ENCODE results near the gene UNC79.

UNC79 gene

DNA sequence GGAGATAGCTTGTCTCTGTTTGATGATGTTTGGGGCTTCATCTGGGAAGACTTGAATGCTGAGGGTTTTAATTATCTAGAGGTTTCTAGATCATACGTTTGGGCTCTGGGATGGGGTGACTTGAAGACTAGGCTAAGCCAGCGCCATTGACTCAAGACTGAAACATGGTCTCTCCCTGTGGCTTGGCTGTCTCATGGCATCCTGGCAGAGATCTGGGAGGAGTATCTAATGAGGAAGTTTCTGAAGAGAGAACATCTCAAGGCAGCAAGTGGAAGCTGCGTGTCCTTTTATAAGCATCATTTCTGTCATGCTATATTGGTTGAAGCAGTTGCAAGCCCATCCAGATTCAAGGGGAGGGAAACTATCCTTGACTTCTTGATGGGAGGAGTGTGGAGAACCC, 104.8 kb downstream of the UNC79 start:
- Histone ChIP-seq H3K4me3 (ENCODE audit: insufficient read length, low read depth) (no peak overlapping the region), H3K9ac (ENCODE audit: insufficient read length, low read depth) (no peak overlapping the region), H3K4me1 (ENCODE audit: insufficient read depth, insufficient read length) (no peaks in the 10 kb centered on the region), H3K36me3 (ENCODE audit: insufficient read depth, insufficient read length, low read length) (no peaks in the 10 kb centered on the region), H3K9me3 (ENCODE audit: insufficient read depth, low read length) (no peaks in the 10 kb centered on the region), H3K27me3 (ENCODE audit: insufficient read depth, insufficient read length) (no peaks in the 10 kb centered on the region)
- TF ChIP-seq SUZ12 (IDR thresholded peaks at IDR 0.05; ENCODE audit: extremely low read depth, insufficient read depth, insufficient read length), result no peak
- DNase-seq (ENCODE audit: low read depth, low spot score), result no peak

DNA sequence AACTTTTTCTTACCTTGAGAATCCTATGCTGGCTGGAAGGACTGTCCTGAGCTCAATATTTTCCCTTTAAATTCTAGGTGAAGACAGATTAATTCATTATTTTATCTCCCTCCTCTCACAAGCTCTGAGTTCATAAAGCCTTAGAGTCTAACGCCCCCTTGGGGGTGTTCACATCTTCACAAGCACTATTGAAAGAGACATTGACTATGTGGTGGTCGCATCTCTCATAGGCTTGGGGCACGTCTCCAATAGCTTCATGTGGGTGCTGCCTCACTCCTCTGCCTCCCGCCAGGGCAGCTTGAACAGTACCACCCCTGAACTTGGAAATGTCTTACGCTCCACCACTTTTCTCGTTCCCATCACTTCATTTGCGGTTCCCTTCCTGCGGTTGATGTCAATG, 106.2 kb downstream of the UNC79 start:
- DNase-seq (ENCODE audit: low read depth, low spot score), result peak; percentile 20
- Histone ChIP-seq H3K27me3 (ENCODE audit: insufficient read depth, insufficient read length) (no peaks in the 10 kb centered on the region), H3K4me1 (ENCODE audit: insufficient read depth, insufficient read length) (no peaks in the 10 kb centered on the region), H3K9ac (ENCODE audit: insufficient read length, low read depth) (no peak overlapping the region), H3K36me3 (ENCODE audit: insufficient read depth, insufficient read length, low read length) (no peaks in the 10 kb centered on the region), H3K4me3 (ENCODE audit: insufficient read length, low read depth) (no peak overlapping the region), H3K9me3 (ENCODE audit: insufficient read depth, low read length) (no peaks in the 10 kb centered on the region)
- TF ChIP-seq YY1 (IDR thresholded peaks at IDR 0.05; ENCODE audit: insufficient read depth, insufficient read length) (no peak), ZNF274 (IDR thresholded peaks at IDR 0.05; ENCODE audit: low read depth, low read length) (no peak), SUZ12 (IDR thresholded peaks at IDR 0.05; ENCODE audit: extremely low read depth, insufficient read depth, insufficient read length) (no peak)

DNA sequence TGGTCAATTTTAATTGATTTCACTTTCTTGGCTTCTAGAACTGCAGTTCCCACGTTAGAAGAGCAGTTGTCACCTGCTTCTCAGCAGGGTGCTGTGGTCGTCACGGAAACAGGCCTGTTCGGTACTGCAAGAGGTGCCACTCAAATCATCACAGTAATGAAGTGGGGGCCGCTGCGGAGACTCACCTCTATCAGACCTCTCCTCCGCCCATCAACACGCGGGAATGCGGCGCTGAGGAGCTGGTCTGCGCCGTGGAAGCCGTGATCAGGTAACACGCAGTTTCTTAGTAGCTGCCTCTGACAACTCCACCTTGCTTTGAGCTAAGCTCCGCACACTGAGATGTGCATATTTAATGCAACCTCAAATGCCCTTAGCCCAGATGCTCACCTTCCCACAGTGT, 107.2 kb downstream of the UNC79 start:
- Histone ChIP-seq H3K36me3 (ENCODE audit: insufficient read depth, insufficient read length, low read length) (no peaks in the 10 kb centered on the region), H3K4me1 (ENCODE audit: insufficient read depth, insufficient read length) (no peaks in the 10 kb centered on the region), H3K9me3 (ENCODE audit: insufficient read depth, low read length) (no peaks in the 10 kb centered on the region), H3K9ac (ENCODE audit: insufficient read length, low read depth) (no peak overlapping the region), H3K4me3 (ENCODE audit: insufficient read length, low read depth) (no peak overlapping the region), H3K27me3 (ENCODE audit: insufficient read depth, insufficient read length) (no peaks in the 10 kb centered on the region)
- TF ChIP-seq ZNF274 (IDR thresholded peaks at IDR 0.05; ENCODE audit: low read depth, low read length), result no peak
- no peak for TF ChIP-seq YY1 (IDR thresholded peaks at IDR 0.05; ENCODE audit: insufficient read depth, insufficient read length)
- TF ChIP-seq SUZ12 (IDR thresholded peaks at IDR 0.05; ENCODE audit: extremely low read depth, insufficient read depth, insufficient read length), result no peak
- DNase-seq (ENCODE audit: low read depth, low spot score), result no peak

DNA sequence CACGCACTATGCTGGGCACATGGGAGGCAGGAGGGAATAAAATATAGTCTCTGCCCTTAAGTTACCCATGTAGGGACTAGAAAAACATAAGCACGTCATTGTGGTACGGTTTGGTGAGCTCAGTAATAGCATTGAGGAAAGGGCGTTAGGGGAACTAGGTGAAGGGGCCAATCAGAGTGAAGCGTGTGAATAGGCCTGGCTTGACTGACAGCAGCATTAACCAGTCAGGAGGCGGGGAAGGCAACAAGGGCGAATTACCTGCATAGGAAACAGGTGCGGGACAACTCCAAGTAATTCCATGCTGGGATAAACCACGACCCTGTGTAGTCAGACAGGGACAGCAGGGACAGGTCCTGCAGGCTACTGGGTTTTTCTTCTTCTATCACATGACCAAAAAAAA, 107.7 kb downstream of the UNC79 start:
- Histone ChIP-seq H3K4me3 (ENCODE audit: insufficient read length, low read depth) (no peak overlapping the region), H3K27me3 (ENCODE audit: insufficient read depth, insufficient read length) (no peaks in the 10 kb centered on the region), H3K9ac (ENCODE audit: insufficient read length, low read depth) (no peak overlapping the region), H3K9me3 (ENCODE audit: insufficient read depth, low read length) (no peaks in the 10 kb centered on the region), H3K36me3 (ENCODE audit: insufficient read depth, insufficient read length, low read length) (no peaks in the 10 kb centered on the region), H3K4me1 (ENCODE audit: insufficient read depth, insufficient read length) (no peaks in the 10 kb centered on the region)
- peak; percentile 6 for DNase-seq (ENCODE audit: low read depth, low spot score)
- TF ChIP-seq SUZ12 (IDR thresholded peaks at IDR 0.05; ENCODE audit: extremely low read depth, insufficient read depth, insufficient read length) (no peak), YY1 (IDR thresholded peaks at IDR 0.05; ENCODE audit: insufficient read depth, insufficient read length) (no peak), ZNF274 (IDR thresholded peaks at IDR 0.05; ENCODE audit: low read depth, low read length) (no peak)

DNA sequence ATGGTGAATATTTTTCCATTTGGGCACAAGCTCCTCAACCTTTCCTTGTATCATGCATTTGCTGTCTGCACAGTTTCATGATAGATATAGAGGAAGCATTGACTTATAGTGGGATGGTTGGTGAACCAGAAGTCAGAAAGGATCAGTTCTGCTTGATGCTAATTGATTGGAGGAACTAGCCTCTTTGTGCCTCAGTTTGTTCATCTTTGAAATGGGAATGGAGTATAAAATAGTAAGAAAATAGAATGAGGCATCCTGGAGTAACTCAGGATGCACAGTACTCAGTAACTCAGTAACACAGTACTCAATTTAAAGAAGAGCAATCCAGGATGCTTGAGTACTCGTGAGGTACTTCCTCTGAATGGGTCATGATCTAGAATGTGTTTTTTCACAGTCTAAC, 109.5 kb downstream of the UNC79 start:
- Histone ChIP-seq H3K4me3 (ENCODE audit: insufficient read length, low read depth) (no peak overlapping the region), H3K36me3 (ENCODE audit: insufficient read depth, insufficient read length, low read length) (no peaks in the 10 kb centered on the region), H3K4me1 (ENCODE audit: insufficient read depth, insufficient read length) (no peaks in the 10 kb centered on the region), H3K27me3 (ENCODE audit: insufficient read depth, insufficient read length) (no peaks in the 10 kb centered on the region), H3K9ac (ENCODE audit: insufficient read length, low read depth) (no peak overlapping the region), H3K9me3 (ENCODE audit: insufficient read depth, low read length) (no peaks in the 10 kb centered on the region)
- TF ChIP-seq ZNF274 (IDR thresholded peaks at IDR 0.05; ENCODE audit: low read depth, low read length) (no peak), YY1 (IDR thresholded peaks at IDR 0.05; ENCODE audit: insufficient read depth, insufficient read length) (no peak), SUZ12 (IDR thresholded peaks at IDR 0.05; ENCODE audit: extremely low read depth, insufficient read depth, insufficient read length) (no peak)
- no peak for DNase-seq (ENCODE audit: low read depth, low spot score)

DNA sequence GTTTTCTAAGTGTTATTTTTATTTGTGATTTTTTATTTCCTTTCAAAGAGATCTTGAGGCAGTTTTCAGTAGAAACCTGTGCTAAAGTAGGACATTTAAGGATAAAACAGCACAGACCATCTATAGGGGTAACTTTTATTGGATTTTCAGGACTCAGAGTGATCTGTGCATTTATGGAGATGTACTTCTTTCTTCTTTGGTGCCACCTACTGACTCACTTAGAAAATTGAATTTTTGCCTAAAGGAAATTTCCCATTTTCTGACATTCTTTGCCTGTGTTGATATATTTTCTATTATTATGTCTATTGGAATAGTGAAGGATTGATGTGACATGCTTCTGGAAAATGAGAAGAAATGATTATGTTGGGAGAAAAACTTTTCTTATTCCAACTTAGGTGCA, 113.0 kb downstream of the UNC79 start:
- Histone ChIP-seq H3K9me3 (ENCODE audit: insufficient read depth, low read length) (no peaks in the 10 kb centered on the region), H3K9ac (ENCODE audit: insufficient read length, low read depth) (no peak overlapping the region), H3K4me3 (ENCODE audit: insufficient read length, low read depth) (no peak overlapping the region), H3K4me1 (ENCODE audit: insufficient read depth, insufficient read length) (no peaks in the 10 kb centered on the region), H3K36me3 (ENCODE audit: insufficient read depth, insufficient read length, low read length) (no peaks in the 10 kb centered on the region), H3K27me3 (ENCODE audit: insufficient read depth, insufficient read length) (no peaks in the 10 kb centered on the region)
- TF ChIP-seq YY1 (IDR thresholded peaks at IDR 0.05; ENCODE audit: insufficient read depth, insufficient read length), result no peak
- no peak for TF ChIP-seq ZNF274 (IDR thresholded peaks at IDR 0.05; ENCODE audit: low read depth, low read length)
- no peak for TF ChIP-seq SUZ12 (IDR thresholded peaks at IDR 0.05; ENCODE audit: extremely low read depth, insufficient read depth, insufficient read length)
- DNase-seq (ENCODE audit: low read depth, low spot score), result no peak

DNA sequence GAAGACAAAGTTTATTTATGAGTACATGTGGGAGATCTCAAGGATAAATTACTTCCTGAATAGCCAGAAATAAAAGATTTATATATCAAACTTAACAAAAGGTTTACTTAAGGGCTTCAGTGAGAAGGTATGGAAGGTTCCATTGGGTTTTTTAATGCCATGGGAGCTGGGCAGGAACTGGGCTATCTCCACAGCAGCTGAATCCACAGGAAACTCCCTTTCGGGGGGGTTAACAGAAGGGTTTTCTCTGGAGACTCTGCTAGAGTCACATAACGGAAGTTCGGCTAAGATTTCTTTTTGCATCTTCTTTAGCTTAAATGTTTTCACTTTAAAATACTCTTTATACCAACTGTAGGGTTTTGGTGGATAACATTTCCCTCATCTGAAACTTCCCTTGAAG, 113.5 kb downstream of the UNC79 start:
- TF ChIP-seq ZNF274 (IDR thresholded peaks at IDR 0.05; ENCODE audit: low read depth, low read length), result no peak
- TF ChIP-seq YY1 (IDR thresholded peaks at IDR 0.05; ENCODE audit: insufficient read depth, insufficient read length), result no peak
- TF ChIP-seq SUZ12 (IDR thresholded peaks at IDR 0.05; ENCODE audit: extremely low read depth, insufficient read depth, insufficient read length), result no peak
- no peak for DNase-seq (ENCODE audit: low read depth, low spot score)
- H3K9me3 ChIP-seq (ENCODE audit: insufficient read depth, low read length), result no peaks in the 10 kb centered on the region
- no peak overlapping the region for H3K9ac ChIP-seq (ENCODE audit: insufficient read length, low read depth)
- H3K36me3 ChIP-seq (ENCODE audit: insufficient read depth, insufficient read length, low read length), result no peaks in the 10 kb centered on the region
- no peaks in the 10 kb centered on the region for H3K27me3 ChIP-seq (ENCODE audit: insufficient read depth, insufficient read length)
- no peaks in the 10 kb centered on the region for H3K4me1 ChIP-seq (ENCODE audit: insufficient read depth, insufficient read length)
- no peak overlapping the region for H3K4me3 ChIP-seq (ENCODE audit: insufficient read length, low read depth)

DNA sequence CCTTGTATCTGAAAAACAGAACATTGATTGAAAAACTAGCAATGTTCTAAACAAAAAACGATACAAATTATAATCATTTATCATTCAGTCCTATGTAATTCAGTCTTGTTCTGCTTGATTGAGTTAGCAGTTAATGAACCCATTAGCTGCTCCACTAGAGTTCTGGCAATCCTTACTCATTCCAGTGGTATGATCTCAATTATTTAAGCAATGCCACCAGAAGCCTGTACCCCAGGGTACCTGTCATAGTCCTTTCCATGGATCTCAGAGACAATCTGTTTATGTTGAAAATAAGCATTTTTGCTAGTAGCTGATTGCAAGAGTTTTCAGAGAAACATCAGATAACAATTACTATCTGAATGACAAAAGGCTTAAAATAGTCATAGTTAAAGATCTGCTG, 115.9 kb downstream of the UNC79 start:
- Histone ChIP-seq H3K9ac (ENCODE audit: insufficient read length, low read depth) (no peak overlapping the region), H3K27me3 (ENCODE audit: insufficient read depth, insufficient read length) (no peaks in the 10 kb centered on the region), H3K9me3 (ENCODE audit: insufficient read depth, low read length) (no peaks in the 10 kb centered on the region), H3K4me3 (ENCODE audit: insufficient read length, low read depth) (no peak overlapping the region), H3K4me1 (ENCODE audit: insufficient read depth, insufficient read length) (no peaks in the 10 kb centered on the region), H3K36me3 (ENCODE audit: insufficient read depth, insufficient read length, low read length) (no peaks in the 10 kb centered on the region)
- no peak for DNase-seq (ENCODE audit: low read depth, low spot score)
- TF ChIP-seq YY1 (IDR thresholded peaks at IDR 0.05; ENCODE audit: insufficient read depth, insufficient read length) (no peak), SUZ12 (IDR thresholded peaks at IDR 0.05; ENCODE audit: extremely low read depth, insufficient read depth, insufficient read length) (no peak), ZNF274 (IDR thresholded peaks at IDR 0.05; ENCODE audit: low read depth, low read length) (no peak)
